ELF-1 (cell line): ENCODE data around the gene ZNF778.
"Not testable (repeated sequence)": the region's sequence is repeated elsewhere in the genome, so short reads cannot be mapped to it uniquely, and the experiment has no call there.

Experiments
- DNase-seq: peaks from one replicate; pipeline ENCODE4 v3.0.0-alpha.2; 2016; ENCODE audit warnings: low read depth, low spot score

The ZNF778 gene

GRCh38 chr16:89179656-89180315, 37.7 kb upstream of the ZNF778 start:
- DNase-seq: no peak

- no peak for DNase-seq
Measured at GRCh38 chr16:89183463-89183862, 34.0 kb upstream of the ZNF778 start.

- DNase-seq: no peak
Measured at GRCh38 chr16:89183975-89184676, 33.4 kb upstream of the ZNF778 start.

- DNase-seq: no peak
Measured at GRCh38 chr16:89184677-89184932, 32.9 kb upstream of the ZNF778 start.

- no peak for DNase-seq
Measured at GRCh38 chr16:89184933-89185794, 32.3 kb upstream of the ZNF778 start.

GRCh38 chr16:89185887-89186592, 31.5 kb upstream of the ZNF778 start:
- not testable (repeated sequence) for DNase-seq

GRCh38 chr16:89186593-89187031, 30.9 kb upstream of the ZNF778 start:
- not testable (repeated sequence) for DNase-seq

GRCh38 chr16:89187032-89187769, 30.3 kb upstream of the ZNF778 start:
- DNase-seq: no peak

- DNase-seq: no peak
Measured at GRCh38 chr16:89187770-89188392, 29.6 kb upstream of the ZNF778 start.

GRCh38 chr16:89188471-89189357, 28.8 kb upstream of the ZNF778 start:
- DNase-seq: not testable (repeated sequence)

GRCh38 chr16:89189358-89190025, 28.0 kb upstream of the ZNF778 start:
- DNase-seq: no peak

GRCh38 chr16:89190150-89190958, 27.1 kb upstream of the ZNF778 start:
- DNase-seq: no peak

GRCh38 chr16:89191033-89191900, 26.2 kb upstream of the ZNF778 start:
- DNase-seq: no peak

GRCh38 chr16:89191901-89192185, 25.7 kb upstream of the ZNF778 start:
- DNase-seq: no peak

- DNase-seq: peak; percentile 89
Measured at GRCh38 chr16:89192186-89192955, 25.1 kb upstream of the ZNF778 start.

- peak; percentile 88 for DNase-seq
Measured at GRCh38 chr16:89192956-89193575, 24.4 kb upstream of the ZNF778 start.
